GM21423 (cell line): ENCODE results near the gene NABP1.

Source experiments
- ATAC-seq: cut with Tn5 transposase; IDR thresholded peaks from one replicate; pipeline ENCODE4 v1.9.1; 2021; ENCODE audit warnings: mild to moderate bottlenecking, moderate library complexity; ENCODE audit not compliant: unreplicated experiment

The NABP1 gene

DNA sequence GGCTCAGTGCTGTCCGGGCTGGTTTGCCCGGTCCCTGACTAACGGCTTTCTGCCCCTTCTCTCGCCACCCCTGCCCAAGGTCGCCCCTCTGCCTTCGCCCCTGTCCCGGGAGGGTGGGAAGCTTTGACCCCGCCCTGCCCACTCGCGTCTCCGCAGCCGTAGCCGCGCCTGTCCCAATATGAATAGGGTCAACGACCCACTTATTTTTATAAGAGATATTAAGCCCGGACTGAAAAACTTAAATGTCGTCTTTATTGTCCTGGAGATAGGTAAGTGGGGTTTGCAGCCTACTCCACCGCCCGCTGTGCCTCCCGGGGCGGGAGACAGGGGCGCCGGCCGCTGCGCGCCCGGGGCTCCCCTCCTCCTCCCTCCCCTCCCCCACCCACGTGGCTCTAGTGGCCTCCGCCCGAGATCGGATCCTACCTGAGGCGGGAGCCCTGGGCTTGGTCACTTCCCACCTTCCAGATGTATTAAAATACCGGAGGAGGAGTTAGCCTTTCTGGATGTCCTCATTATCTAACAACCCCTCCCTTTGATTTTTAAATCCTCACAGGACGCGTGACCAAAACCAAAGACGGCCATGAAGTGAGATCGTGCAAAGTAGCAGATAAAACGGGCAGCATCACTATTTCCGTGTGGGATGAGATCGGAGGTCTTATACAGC is 633 bp downstream of the NABP1 start:
- ATAC-seq = peak; percentile 6

- peak; percentile 28 for ATAC-seq
Observed at GRCh38 chr2:191679818-191680600, 2.1 kb downstream of the NABP1 start.

- ATAC-seq = no peak
Observed at GRCh38 chr2:191680639-191681038, 2.7 kb downstream of the NABP1 start.

DNA sequence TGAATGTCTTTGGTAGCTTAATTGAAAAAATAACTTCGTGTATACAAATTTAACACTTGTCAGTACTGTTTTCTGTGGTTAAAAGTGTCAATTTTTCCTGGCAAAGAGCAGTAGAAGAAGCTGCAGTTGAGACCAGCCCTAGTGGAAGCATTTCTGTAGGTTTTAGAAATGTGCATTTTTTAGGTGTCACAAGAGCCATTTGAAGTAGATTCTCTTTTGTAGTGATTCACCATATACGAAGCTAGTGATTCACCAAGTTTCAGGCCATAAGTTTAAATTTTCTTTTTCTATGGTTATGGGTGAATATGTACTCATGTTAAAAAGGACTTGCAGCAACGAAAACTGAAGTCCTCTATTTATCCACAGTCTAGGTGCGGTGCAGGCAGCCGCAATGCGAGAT is 4.2 kb downstream of the NABP1 start:
- ATAC-seq = no peak

GRCh38 chr2:191686066-191686465 is 8.1 kb downstream of the NABP1 start:
- no peak for ATAC-seq

- ATAC-seq = no peak
Observed at GRCh38 chr2:191686729-191687128, 8.8 kb downstream of the NABP1 start.

GRCh38 chr2:191687867-191688266 is 9.9 kb downstream of the NABP1 start:
- ATAC-seq = no peak

- no peak for ATAC-seq
Observed at GRCh38 chr2:191688934-191689695, 11.2 kb downstream of the NABP1 start.

DNA sequence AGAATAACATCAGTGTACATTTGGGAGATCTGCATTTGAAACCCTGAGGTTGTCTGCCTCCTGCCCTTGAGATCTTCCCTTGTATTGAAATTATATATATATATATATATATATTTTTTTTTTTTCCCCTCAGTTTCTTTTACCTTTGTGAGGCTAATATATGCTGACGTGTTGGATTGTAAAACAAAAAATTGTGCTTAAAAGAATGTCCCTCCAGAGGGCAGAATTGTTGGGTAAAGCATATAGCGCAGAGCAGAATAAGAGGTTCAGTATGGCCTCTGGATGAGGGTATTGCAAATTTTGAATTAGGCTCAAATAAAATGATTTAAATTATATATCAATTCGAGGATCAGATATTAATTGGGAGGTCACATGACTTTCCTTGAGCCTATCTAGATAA is 12.4 kb downstream of the NABP1 start:
- ATAC-seq = no peak

DNA sequence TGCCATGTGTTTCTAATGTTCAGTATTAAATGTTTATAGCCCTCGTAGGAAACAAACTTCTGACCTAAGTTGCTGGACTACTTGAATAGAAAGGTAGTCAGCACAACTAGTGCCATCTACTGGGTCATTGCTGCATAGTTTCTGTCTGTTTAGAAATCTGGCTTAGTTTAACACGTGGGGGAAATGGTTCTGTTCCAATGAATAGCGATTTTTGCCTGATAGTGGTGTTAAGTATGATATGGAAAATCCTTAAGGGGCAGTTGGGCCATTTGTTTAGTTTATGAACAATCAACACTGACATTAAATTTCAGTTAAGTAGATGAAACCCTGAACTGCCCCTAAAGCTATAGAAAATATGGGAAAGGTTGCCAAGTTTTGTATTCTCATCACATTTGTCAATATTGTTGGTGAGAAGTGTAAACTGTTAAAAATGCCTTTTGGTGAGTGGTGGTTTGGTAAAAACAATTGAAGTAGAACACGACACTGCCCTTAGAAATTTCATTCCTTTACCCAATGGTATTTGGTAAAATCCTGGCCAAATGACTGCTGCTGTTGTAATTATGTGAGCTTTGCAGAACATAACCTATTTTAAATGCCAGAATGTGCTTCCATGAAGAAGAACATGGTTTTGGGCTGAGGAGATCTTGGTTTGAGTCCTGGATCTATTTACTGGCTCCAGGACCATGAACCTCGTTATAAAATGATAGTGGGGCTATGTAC is 13.2 kb downstream of the NABP1 start:
- ATAC-seq = peak; percentile 74

DNA sequence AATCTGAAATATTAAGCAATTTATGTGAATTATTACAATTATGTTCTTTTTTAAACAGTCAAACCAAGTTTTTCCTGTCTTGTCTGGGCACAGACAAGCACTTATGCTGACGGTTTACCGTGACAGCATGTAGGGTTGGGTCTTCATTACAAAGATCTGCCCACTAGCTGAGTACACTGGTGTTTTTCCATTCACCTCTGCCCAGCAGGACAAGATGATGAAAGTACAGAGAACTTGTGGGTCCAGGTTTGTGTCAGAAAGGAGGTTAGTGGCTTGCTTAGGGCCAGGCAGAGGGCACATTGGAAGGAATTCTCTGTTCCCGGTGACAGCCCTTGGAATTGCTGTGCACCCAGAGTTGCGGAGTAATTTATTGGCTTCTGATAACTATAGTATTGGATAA is 14.0 kb downstream of the NABP1 start:
- ATAC-seq = no peak

DNA sequence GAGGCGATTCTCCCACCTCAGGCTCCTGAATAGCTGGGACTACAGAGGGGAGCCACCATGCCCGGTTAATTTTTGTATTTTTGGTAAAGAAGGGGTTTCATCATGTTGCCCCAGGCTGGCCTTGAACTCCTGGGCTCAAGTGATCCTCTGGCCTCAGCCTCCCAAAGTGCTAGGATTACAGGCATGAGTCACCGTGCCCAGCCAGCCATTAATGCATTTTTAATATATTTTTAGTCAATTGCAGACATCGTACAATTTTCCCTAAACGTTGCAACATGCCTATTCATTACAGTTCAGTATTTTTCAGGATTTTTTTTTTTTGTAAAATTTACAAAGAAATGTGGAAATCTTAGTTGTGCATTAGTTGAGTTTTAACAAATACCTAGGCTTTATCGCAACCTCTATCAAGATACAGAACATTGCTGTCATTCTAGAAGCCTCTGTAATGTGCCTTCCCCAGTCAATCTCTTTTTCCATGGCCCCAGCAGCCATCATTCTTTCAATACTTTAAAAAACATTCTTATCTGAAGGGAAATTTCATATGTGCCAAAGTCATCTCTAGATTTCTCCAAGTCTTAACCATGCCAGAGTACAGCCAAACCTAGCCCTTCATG is 14.7 kb downstream of the NABP1 start:
- no peak for ATAC-seq

GRCh38 chr2:191693166-191693565 is 15.2 kb downstream of the NABP1 start:
- no peak for ATAC-seq

DNA sequence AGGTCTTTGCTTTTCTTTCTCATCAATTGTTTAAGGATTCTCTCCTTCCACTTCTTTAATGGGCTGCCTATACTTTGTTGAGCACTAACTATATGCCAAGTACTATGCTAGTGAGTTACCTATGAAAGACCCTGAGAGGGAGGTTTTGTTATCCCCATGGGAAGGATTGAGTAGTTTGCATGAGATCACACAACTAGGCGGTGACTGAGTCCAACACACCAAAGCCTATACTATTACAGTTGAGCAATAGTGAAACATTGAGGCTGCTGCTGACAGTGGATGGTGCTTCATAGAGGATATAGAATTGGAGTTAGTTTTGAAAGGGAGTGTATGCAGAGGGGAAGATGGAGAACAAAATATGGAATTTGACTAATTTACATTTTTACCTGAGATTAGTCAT is 15.8 kb downstream of the NABP1 start:
- ATAC-seq = no peak

DNA sequence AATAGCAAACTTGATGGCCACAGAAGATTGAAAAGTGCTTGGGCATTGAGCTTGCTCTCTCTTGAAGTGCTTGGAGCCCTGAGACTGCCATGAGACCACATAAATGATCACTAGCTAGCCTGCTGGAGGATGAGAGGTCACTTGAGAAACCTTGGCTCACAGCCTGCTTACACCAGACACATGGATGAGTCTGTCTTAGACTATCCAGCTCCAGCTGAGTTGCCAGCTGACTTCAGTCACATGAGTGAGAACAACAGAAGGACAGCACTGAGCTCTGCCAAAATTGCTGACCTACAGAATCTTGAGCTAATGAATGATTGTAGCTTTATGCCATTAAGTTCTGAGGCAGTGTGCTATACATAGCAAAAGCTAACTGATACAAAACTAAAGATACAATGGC is 18.1 kb downstream of the NABP1 start:
- no peak for ATAC-seq

DNA sequence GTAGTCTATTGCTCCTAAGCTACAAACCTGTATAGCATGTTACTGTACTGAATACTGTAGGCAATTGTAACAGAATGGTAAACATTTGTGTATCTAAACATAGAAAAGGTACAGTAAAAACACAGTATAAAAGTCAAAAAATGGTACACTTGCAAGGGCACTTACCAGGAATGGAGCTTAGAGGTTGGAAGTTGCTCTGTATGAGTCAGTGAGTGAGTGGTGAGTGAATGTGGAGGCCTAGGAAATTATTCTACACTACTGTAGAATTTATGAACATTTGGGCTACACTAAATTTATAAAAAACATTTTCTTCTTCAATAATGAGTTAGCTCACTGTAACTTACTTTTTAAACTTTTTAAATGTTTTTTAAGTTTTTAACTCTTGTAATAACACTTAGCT is 19.0 kb downstream of the NABP1 start:
- ATAC-seq = no peak

GRCh38 chr2:191697870-191698269 is 19.9 kb downstream of the NABP1 start:
- no peak for ATAC-seq

- no peak for ATAC-seq
Observed at GRCh38 chr2:191699341-191699945, 21.5 kb downstream of the NABP1 start.

DNA sequence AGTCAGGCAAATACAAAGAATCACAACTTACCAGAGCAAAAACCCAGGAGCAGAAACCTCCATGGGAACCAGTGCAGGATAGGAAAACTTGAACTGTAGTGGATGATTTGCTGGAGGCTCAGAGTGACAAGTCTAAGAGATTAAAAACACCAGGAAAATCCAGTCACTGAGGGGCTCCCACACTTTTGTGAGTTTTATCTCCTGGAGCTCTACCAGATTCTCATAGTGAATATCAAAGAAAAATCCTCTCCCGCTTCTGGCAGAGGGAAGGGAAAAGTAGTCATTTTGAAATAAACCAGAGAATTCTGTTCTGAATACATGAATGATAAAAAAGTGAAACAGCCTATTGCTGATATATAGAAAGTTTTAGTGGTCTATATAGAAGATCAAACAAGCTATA is 23.1 kb downstream of the NABP1 start:
- ATAC-seq = no peak

DNA sequence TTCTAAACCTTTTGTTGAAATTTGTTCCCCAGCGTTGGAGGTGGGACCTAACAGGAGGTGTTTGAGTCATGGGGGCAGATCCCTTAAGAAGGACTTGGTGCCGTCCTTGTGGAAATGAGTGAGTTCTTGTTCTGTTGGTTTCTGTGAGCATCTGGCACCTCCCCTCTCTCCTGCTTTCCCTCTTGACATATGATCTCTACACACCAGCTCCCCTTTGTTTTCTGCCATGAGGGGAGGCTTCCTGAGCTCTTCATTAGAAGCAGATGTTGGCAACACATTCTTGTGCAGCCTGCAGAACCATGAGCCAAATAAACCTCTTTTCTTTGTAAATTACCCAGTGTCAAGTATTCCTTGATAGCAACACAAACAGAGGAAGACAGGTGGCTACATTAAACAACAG is 23.8 kb downstream of the NABP1 start:
- no peak for ATAC-seq
